Measurements from ENCODE around the gene TTC39C. TPM values are rescaled to one million over a fixed set of nuclear protein-coding genes. Genes with fewer than 3 reads are reported as not detected.
"Not testable (repeated sequence)": the region's sequence is repeated elsewhere in the genome, so short reads cannot be mapped to it uniquely, and the experiment has no call there.

TTC39C gene
- total RNA-seq, 2 experiments from 2014 or later, result 48.9 to 49.0 TPM

- POLR2A ChIA-PET, result no interaction called here
- no peak overlapping the region for H3K4me3 Mint-ChIP-seq
- no peaks in the 10 kb centered on the region for H3K27me3 Mint-ChIP-seq
- CTCF ChIA-PET, result no interaction called here
- no peaks in the 10 kb centered on the region for H3K9me3 Mint-ChIP-seq
- no peak for DNase-seq
- H3K4me1 Mint-ChIP-seq (ENCODE audit: low read depth), result peaks cover 96% of the 10 kb centered on the region
- intact Hi-C loops (cut with micrococcal nuclease), result no loop called here
- peaks cover 31% of the 10 kb centered on the region for H3K36me3 Mint-ChIP-seq
- peak overlapping the region; percentile 89 for H3K27ac Mint-ChIP-seq
Observed at GRCh38 chr18:24022161-24022560, 7.6 kb downstream of the TTC39C start.

- ChIA-PET CTCF (interaction anchor here (0.9 kb wide), 1 partner anchor 103 kb away, joined by 3 read pairs; no protein-coding TSS in a partner anchor), POLR2A (interaction anchor here (1.1 kb wide), 1 partner anchor 15 kb away, joined by 3 read pairs; no protein-coding TSS in a partner anchor)
- intact Hi-C loops (cut with micrococcal nuclease), result no loop called here
- no peaks in the 10 kb centered on the region for H3K27me3 Mint-ChIP-seq
- peaks cover 33% of the 10 kb centered on the region for H3K36me3 Mint-ChIP-seq
- no peak overlapping the region for H3K27ac Mint-ChIP-seq
- H3K4me3 Mint-ChIP-seq, result no peak overlapping the region
- peaks cover 94% of the 10 kb centered on the region for H3K4me1 Mint-ChIP-seq (ENCODE audit: low read depth)
- DNase-seq, result no peak
- no peaks in the 10 kb centered on the region for H3K9me3 Mint-ChIP-seq
Observed at GRCh38 chr18:24023185-24023814, 8.7 kb downstream of the TTC39C start.

- peaks cover 90% of the 10 kb centered on the region for H3K4me1 Mint-ChIP-seq (ENCODE audit: low read depth)
- ChIA-PET CTCF (no interaction called here), POLR2A (no interaction called here)
- H3K4me3 Mint-ChIP-seq, result no peak overlapping the region
- H3K36me3 Mint-ChIP-seq, result peaks cover 33% of the 10 kb centered on the region
- no peak for DNase-seq
- H3K9me3 Mint-ChIP-seq, result no peaks in the 10 kb centered on the region
- H3K27ac Mint-ChIP-seq, result peak overlapping the region; percentile 28
- H3K27me3 Mint-ChIP-seq, result no peaks in the 10 kb centered on the region
- intact Hi-C loops (cut with micrococcal nuclease), result no loop called here
Observed at GRCh38 chr18:24024425-24024824, 9.9 kb downstream of the TTC39C start.

- H3K27me3 Mint-ChIP-seq, result no peaks in the 10 kb centered on the region
- POLR2A ChIA-PET, result interaction anchor here (0.7 to 1.2 kb wide), 2 partner anchors 13 to 14 kb away, joined by 3 read pairs; no protein-coding TSS in a partner anchor
- DNase-seq, result no peak
- peak overlapping the region; percentile 60 for H3K27ac Mint-ChIP-seq
- peaks cover 30% of the 10 kb centered on the region for H3K36me3 Mint-ChIP-seq
- H3K4me3 Mint-ChIP-seq, result no peak overlapping the region
- no peaks in the 10 kb centered on the region for H3K9me3 Mint-ChIP-seq
- intact Hi-C loops (cut with micrococcal nuclease), result no loop called here
- CTCF ChIA-PET, result no interaction called here
- peaks cover 83% of the 10 kb centered on the region for H3K4me1 Mint-ChIP-seq (ENCODE audit: low read depth)
Observed at GRCh38 chr18:24026457-24026856, 11.9 kb downstream of the TTC39C start.

GRCh38 chr18:24027156-24027827, 12.7 kb downstream of the TTC39C start:
- Mint-ChIP-seq H3K4me1 (ENCODE audit: low read depth) (peaks cover 83% of the 10 kb centered on the region), H3K27ac (peak overlapping the region; percentile 7), H3K36me3 (peaks cover 25% of the 10 kb centered on the region), H3K4me3 (no peak overlapping the region), H3K27me3 (no peaks in the 10 kb centered on the region), H3K9me3 (no peaks in the 10 kb centered on the region)
- ChIA-PET CTCF (interaction anchor here (0.9 to 1.1 kb wide), 2 partner anchors 12 to 108 kb away, joined by 4 to 5 read pairs; no protein-coding TSS in a partner anchor), POLR2A (interaction anchor here (0.7 to 1.2 kb wide), 2 partner anchors 12 to 14 kb away, joined by 3 read pairs; no protein-coding TSS in a partner anchor)
- intact Hi-C loops (cut with micrococcal nuclease), result no loop called here
- DNase-seq, result no peak

- intact Hi-C loops (cut with micrococcal nuclease); H3K9me3 Mint-ChIP-seq; DNase-seq; CTCF ChIA-PET; H3K27ac Mint-ChIP-seq; H3K4me3 Mint-ChIP-seq; POLR2A ChIA-PET; H3K27me3 Mint-ChIP-seq: not testable (repeated sequence)
- Mint-ChIP-seq H3K4me1 (ENCODE audit: low read depth) (peaks cover 83% of the 10 kb centered on the region), H3K36me3 (peaks cover 20% of the 10 kb centered on the region)
Observed at GRCh38 chr18:24028946-24029345, 14.4 kb downstream of the TTC39C start.

- ChIA-PET POLR2A (no interaction called here), CTCF (no interaction called here)
- Mint-ChIP-seq H3K9me3 (no peaks in the 10 kb centered on the region), H3K27ac (peak overlapping the region; percentile 16), H3K4me3 (no peak overlapping the region), H3K27me3 (no peaks in the 10 kb centered on the region), H3K4me1 (ENCODE audit: low read depth) (peaks cover 80% of the 10 kb centered on the region), H3K36me3 (peaks cover 11% of the 10 kb centered on the region)
- no peak for DNase-seq
- intact Hi-C loops (cut with micrococcal nuclease), result no loop called here
Observed at GRCh38 chr18:24031318-24031717, 16.8 kb downstream of the TTC39C start.

GRCh38 chr18:24031916-24032315, 17.4 kb downstream of the TTC39C start:
- CTCF ChIA-PET, result interaction anchor here (1.1 kb wide), 1 partner anchor 44 kb away, joined by 3 read pairs; no protein-coding TSS in a partner anchor
- peaks cover 8% of the 10 kb centered on the region for H3K36me3 Mint-ChIP-seq
- no peaks in the 10 kb centered on the region for H3K27me3 Mint-ChIP-seq
- H3K27ac Mint-ChIP-seq, result peak overlapping the region; percentile 16
- peaks cover 81% of the 10 kb centered on the region for H3K4me1 Mint-ChIP-seq (ENCODE audit: low read depth)
- H3K9me3 Mint-ChIP-seq, result no peaks in the 10 kb centered on the region
- intact Hi-C loops (cut with micrococcal nuclease), result loop anchor here (2.0 kb wide), 1 partner anchor 17 kb away; no protein-coding TSS in a partner anchor
- DNase-seq, result no peak
- H3K4me3 Mint-ChIP-seq, result no peak overlapping the region
- POLR2A ChIA-PET, result no interaction called here

- Mint-ChIP-seq H3K27me3 (no peaks in the 10 kb centered on the region), H3K9me3 (no peaks in the 10 kb centered on the region), H3K27ac (peak overlapping the region; percentile 53), H3K4me3 (no peak overlapping the region), H3K4me1 (ENCODE audit: low read depth) (peaks cover 85% of the 10 kb centered on the region), H3K36me3 (peaks cover 5% of the 10 kb centered on the region)
- CTCF ChIA-PET, result interaction anchor here (0.9 kb wide), 1 partner anchor 9 kb away, joined by 3 read pairs; no protein-coding TSS in a partner anchor
- intact Hi-C loops (cut with micrococcal nuclease), result loop anchor here (2.0 kb wide), 1 partner anchor 15 kb away; no protein-coding TSS in a partner anchor
- no peak for DNase-seq
- POLR2A ChIA-PET, result interaction anchor here (1.4 to 1.6 kb wide), 2 partner anchors 20 to 67 kb away, joined by 3 read pairs; no protein-coding TSS in a partner anchor
Observed at GRCh38 chr18:24033641-24034412, 19.3 kb downstream of the TTC39C start.

- H3K27me3 Mint-ChIP-seq, result no peaks in the 10 kb centered on the region
- ChIA-PET CTCF (no interaction called here), POLR2A (no interaction called here)
- H3K36me3 Mint-ChIP-seq, result peaks cover 4% of the 10 kb centered on the region
- H3K9me3 Mint-ChIP-seq, result no peaks in the 10 kb centered on the region
- no peak overlapping the region for H3K27ac Mint-ChIP-seq
- no peak overlapping the region for H3K4me3 Mint-ChIP-seq
- peaks cover 85% of the 10 kb centered on the region for H3K4me1 Mint-ChIP-seq (ENCODE audit: low read depth)
- no peak for DNase-seq
- intact Hi-C loops (cut with micrococcal nuclease), result no loop called here
Observed at GRCh38 chr18:24035316-24035715, 20.8 kb downstream of the TTC39C start.

- peaks cover 90% of the 10 kb centered on the region for H3K4me1 Mint-ChIP-seq (ENCODE audit: low read depth)
- ChIA-PET POLR2A (interaction anchor here (0.6 kb wide), 1 partner anchor 13 kb away, joined by 3 read pairs; no protein-coding TSS in a partner anchor), CTCF (no interaction called here)
- H3K4me3 Mint-ChIP-seq, result no peak overlapping the region
- intact Hi-C loops (cut with micrococcal nuclease), result no loop called here
- DNase-seq, result no peak
- H3K27me3 Mint-ChIP-seq, result no peaks in the 10 kb centered on the region
- H3K27ac Mint-ChIP-seq, result no peak overlapping the region
- no peaks in the 10 kb centered on the region for H3K36me3 Mint-ChIP-seq
- H3K9me3 Mint-ChIP-seq, result no peaks in the 10 kb centered on the region
Observed at GRCh38 chr18:24039671-24040070, 25.1 kb downstream of the TTC39C start.

GRCh38 chr18:24041691-24042090, 27.1 kb downstream of the TTC39C start:
- Mint-ChIP-seq H3K27me3 (no peaks in the 10 kb centered on the region), H3K4me1 (ENCODE audit: low read depth) (peaks cover 77% of the 10 kb centered on the region), H3K9me3 (no peaks in the 10 kb centered on the region), H3K36me3 (no peaks in the 10 kb centered on the region), H3K27ac (no peak overlapping the region), H3K4me3 (no peak overlapping the region)
- CTCF ChIA-PET, result interaction anchor here (0.5 to 0.7 kb wide), 2 partner anchors 25 to 31 kb away, joined by 3 read pairs; no protein-coding TSS in a partner anchor
- no peak for DNase-seq
- intact Hi-C loops (cut with micrococcal nuclease), result no loop called here
- POLR2A ChIA-PET, result interaction anchor here (1.2 kb wide), 1 partner anchor 15 kb away, joined by 3 read pairs; no protein-coding TSS in a partner anchor

Measured in activated CD4-positive, alpha-beta memory T cell treated with anti-CD3 and anti-CD28 coated beads for 36 hours (primary cell).